Rectal smooth muscle tissue (tissue), 1 donor: ENCODE data around the gene ADAMTSL3.

Source experiments
- H3K27ac ChIP-seq: one replicate; pipeline ENCODE4 v1.7.0; 2013; ENCODE audit warnings: low read depth, low read length, inconsistent platforms
- H3K27me3 ChIP-seq: one replicate; pipeline ENCODE4 v1.7.0; 2013; ENCODE audit warnings: low read length; ENCODE audit not compliant: control insufficient read depth, insufficient read depth
- H3K36me3 ChIP-seq: one replicate; pipeline ENCODE4 v1.7.0; 2013; ENCODE audit warnings: low read length; ENCODE audit not compliant: control insufficient read depth, insufficient read depth
- H3K4me1 ChIP-seq: one replicate; pipeline ENCODE4 v1.7.0; 2013; ENCODE audit warnings: low read length; ENCODE audit not compliant: control insufficient read depth, insufficient read depth
- H3K4me3 ChIP-seq: one replicate; pipeline ENCODE4 v1.7.0; 2013; ENCODE audit warnings: low read length
- H3K9ac ChIP-seq: one replicate; pipeline ENCODE4 v1.7.0; 2013; ENCODE audit warnings: low read length

ADAMTSL3 gene

GRCh38 chr15:83992324-83993031 lies 338.6 kb downstream of the ADAMTSL3 start:
- Histone ChIP-seq H3K36me3 (peaks cover 3% of the 10 kb centered on the region), H3K4me1 (no peaks in the 10 kb centered on the region), H3K27ac (no peak overlapping the region), H3K4me3 (no peak overlapping the region), H3K27me3 (no peaks in the 10 kb centered on the region), H3K9ac (no peak overlapping the region)

GRCh38 chr15:83993591-83993990 lies 339.7 kb downstream of the ADAMTSL3 start:
- Histone ChIP-seq H3K27me3 (no peaks in the 10 kb centered on the region), H3K9ac (no peak overlapping the region), H3K4me3 (no peak overlapping the region), H3K4me1 (no peaks in the 10 kb centered on the region), H3K27ac (no peak overlapping the region), H3K36me3 (peaks cover 3% of the 10 kb centered on the region)

GRCh38 chr15:83998486-83998885 lies 344.6 kb downstream of the ADAMTSL3 start:
- no peak overlapping the region for H3K27ac ChIP-seq

GRCh38 chr15:83999396-84000135 lies 345.6 kb downstream of the ADAMTSL3 start:
- Histone ChIP-seq H3K27ac (no peak overlapping the region), H3K36me3 (no peaks in the 10 kb centered on the region), H3K9ac (no peak overlapping the region), H3K4me3 (no peak overlapping the region), H3K4me1 (no peaks in the 10 kb centered on the region), H3K27me3 (no peaks in the 10 kb centered on the region)

More at GRCh38 chr15:83998486-83998885, 344.6 kb downstream of the ADAMTSL3 start:
- no peaks in the 10 kb centered on the region for H3K27me3 ChIP-seq
- no peak overlapping the region for H3K4me3 ChIP-seq
- no peaks in the 10 kb centered on the region for H3K4me1 ChIP-seq
- H3K9ac ChIP-seq, result no peak overlapping the region
- no peaks in the 10 kb centered on the region for H3K36me3 ChIP-seq

- Histone ChIP-seq H3K27ac (no peak overlapping the region), H3K4me1 (no peaks in the 10 kb centered on the region), H3K27me3 (no peaks in the 10 kb centered on the region), H3K9ac (no peak overlapping the region), H3K4me3 (no peak overlapping the region), H3K36me3 (no peaks in the 10 kb centered on the region)
Observed at GRCh38 chr15:84001037-84001436, 347.1 kb downstream of the ADAMTSL3 start.

- Histone ChIP-seq H3K27me3 (no peaks in the 10 kb centered on the region), H3K9ac (no peak overlapping the region), H3K36me3 (no peaks in the 10 kb centered on the region), H3K4me3 (no peak overlapping the region), H3K27ac (no peak overlapping the region), H3K4me1 (no peaks in the 10 kb centered on the region)
Observed at GRCh38 chr15:84001655-84002054, 347.7 kb downstream of the ADAMTSL3 start.

- H3K27ac ChIP-seq, result no peak overlapping the region
- no peak overlapping the region for H3K4me3 ChIP-seq
- H3K36me3 ChIP-seq, result no peaks in the 10 kb centered on the region
- H3K4me1 ChIP-seq, result no peaks in the 10 kb centered on the region
- H3K27me3 ChIP-seq, result no peaks in the 10 kb centered on the region
- no peak overlapping the region for H3K9ac ChIP-seq
Observed at GRCh38 chr15:84003791-84004503, 350.0 kb downstream of the ADAMTSL3 start.

- Histone ChIP-seq H3K4me3 (no peak overlapping the region), H3K36me3 (no peaks in the 10 kb centered on the region), H3K27ac (no peak overlapping the region)
Observed at GRCh38 chr15:84006421-84006820, 352.5 kb downstream of the ADAMTSL3 start.

GRCh38 chr15:84009616-84010015 lies 355.7 kb downstream of the ADAMTSL3 start:
- Histone ChIP-seq H3K36me3 (no peaks in the 10 kb centered on the region), H3K9ac (no peak overlapping the region), H3K27me3 (no peaks in the 10 kb centered on the region), H3K4me3 (no peak overlapping the region), H3K4me1 (no peaks in the 10 kb centered on the region), H3K27ac (no peak overlapping the region)

More at GRCh38 chr15:84006421-84006820, 352.5 kb downstream of the ADAMTSL3 start:
- Histone ChIP-seq H3K4me1 (no peaks in the 10 kb centered on the region), H3K27me3 (no peaks in the 10 kb centered on the region), H3K9ac (no peak overlapping the region)

GRCh38 chr15:84010246-84010645 lies 356.3 kb downstream of the ADAMTSL3 start:
- Histone ChIP-seq H3K4me1 (no peaks in the 10 kb centered on the region), H3K27ac (no peak overlapping the region), H3K36me3 (no peaks in the 10 kb centered on the region), H3K4me3 (no peak overlapping the region), H3K27me3 (no peaks in the 10 kb centered on the region), H3K9ac (no peak overlapping the region)

- H3K9ac ChIP-seq, result no peak overlapping the region
- H3K4me3 ChIP-seq, result no peak overlapping the region
- H3K27ac ChIP-seq, result no peak overlapping the region
- no peaks in the 10 kb centered on the region for H3K4me1 ChIP-seq
- H3K36me3 ChIP-seq, result no peaks in the 10 kb centered on the region
- no peaks in the 10 kb centered on the region for H3K27me3 ChIP-seq
Observed at GRCh38 chr15:84016371-84016770, 362.4 kb downstream of the ADAMTSL3 start.

- H3K4me1 ChIP-seq, result no peaks in the 10 kb centered on the region
Observed at GRCh38 chr15:84022516-84022915, 368.6 kb downstream of the ADAMTSL3 start.

More at GRCh38 chr15:84022516-84022915, 368.6 kb downstream of the ADAMTSL3 start:
- Histone ChIP-seq H3K36me3 (no peaks in the 10 kb centered on the region), H3K4me3 (no peak overlapping the region), H3K9ac (no peak overlapping the region), H3K27ac (no peak overlapping the region), H3K27me3 (no peaks in the 10 kb centered on the region)
